Limb (tissue), 2 donors: ENCODE measurements around the gene C1QA.
"Not testable (repeated sequence)": the region's sequence is repeated elsewhere in the genome, so short reads cannot be mapped to it uniquely, and the experiment has no call there.

Source experiments
- DNase-seq, 2 donors: peaks; one replicate each; pipeline ENCODE4 v3.0.0-alpha.2; 2016; ENCODE audit errors: extremely low spot score in 2 of 2

C1QA gene

DNA sequence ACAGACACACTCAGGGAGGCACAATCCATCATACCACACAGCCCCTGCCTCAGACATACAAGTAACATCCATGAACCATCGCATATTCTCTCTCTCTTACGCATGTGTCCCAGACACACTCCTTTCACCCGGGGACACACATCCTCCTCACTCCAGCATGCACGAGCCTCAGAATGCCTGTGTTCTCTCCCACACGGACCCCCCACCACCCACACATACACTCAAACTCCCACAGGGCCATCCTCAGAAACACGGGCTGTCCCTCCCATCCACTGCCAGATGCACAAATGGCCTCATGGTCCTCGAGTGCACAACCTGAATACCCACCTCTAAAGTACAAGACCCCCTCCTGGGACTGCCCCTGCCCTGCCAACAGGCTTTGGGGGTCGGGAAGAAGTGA lies 4.8 kb downstream of the C1QA start:
- no peak for DNase-seq

DNA sequence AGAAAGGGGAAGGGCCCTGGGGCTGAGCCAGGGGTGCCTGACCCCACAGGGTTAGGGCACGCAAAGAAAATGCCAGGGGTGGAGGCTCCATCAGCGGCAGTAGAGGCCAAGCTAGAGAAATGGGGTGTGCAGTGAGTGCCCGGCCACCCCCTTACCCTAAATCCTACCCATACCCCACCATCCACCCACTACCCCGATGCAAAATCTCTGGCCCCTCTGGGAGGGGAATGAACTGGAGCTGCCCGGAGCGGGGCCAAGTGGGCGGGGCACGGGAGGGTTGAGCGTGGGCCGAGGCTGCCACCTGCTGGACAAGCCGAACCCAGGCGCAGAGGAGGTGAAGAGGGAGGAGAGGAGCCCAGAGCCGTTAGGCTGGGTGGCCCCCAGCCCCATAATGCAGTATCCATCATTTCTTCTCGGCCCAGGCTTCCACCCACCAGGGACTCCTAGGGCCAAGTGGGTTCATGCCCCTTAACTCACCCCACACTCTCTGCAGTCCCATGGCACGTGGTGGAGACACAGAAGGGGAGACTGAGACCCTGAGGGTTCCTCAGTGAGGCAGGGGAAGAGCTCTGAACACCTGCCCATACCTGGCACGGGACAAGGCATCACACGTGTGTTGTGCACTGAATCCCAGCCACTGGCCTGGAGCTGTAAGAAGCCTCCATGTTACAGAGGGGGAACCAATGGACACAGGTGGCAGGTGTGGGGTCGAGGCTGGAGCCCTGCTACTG lies 5.6 kb downstream of the C1QA start:
- DNase-seq = peak; percentile 71 to 92

DNA sequence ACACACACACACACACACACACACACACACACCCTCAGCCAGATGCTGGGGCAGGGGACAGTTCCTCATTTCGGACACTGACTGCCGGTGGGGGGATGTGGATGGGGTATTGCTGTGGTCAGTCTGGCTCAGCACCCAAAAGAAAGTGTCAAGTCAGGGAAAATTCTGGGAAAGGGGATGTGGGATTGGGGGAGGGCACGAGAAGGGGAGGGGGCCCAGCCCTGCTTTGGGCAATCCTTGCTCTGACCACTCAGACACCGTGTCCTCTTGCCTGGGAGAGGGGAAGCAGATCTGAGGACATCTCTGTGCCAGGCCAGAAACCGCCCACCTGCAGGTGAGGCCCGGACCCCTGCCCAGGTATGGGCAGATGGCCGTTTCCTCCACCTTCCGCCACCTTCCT lies 7.0 kb downstream of the C1QA start, which contains the start of gene C1QC:
Gene C1QC, plus strand, starts transcription at position 253 of the 400 bp plus-strand sequence. CDS start 391 bp downstream, outside the sequence.
- no peak for DNase-seq

DNA sequence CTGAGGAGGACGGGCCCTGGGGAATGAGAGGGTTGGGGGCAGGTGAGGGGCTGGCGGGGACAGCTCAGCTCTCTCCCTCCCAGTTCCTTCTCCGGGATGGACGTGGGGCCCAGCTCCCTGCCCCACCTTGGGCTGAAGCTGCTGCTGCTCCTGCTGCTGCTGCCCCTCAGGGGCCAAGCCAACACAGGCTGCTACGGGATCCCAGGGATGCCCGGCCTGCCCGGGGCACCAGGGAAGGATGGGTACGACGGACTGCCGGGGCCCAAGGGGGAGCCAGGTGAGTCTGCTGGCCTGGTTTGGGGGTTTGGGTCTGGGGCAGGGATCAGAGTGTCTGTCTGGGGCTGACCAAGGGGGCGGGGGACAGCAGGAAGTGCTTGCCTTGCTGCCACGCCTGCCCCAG lies 7.5 kb downstream of the C1QA start:
- no peak for DNase-seq

DNA sequence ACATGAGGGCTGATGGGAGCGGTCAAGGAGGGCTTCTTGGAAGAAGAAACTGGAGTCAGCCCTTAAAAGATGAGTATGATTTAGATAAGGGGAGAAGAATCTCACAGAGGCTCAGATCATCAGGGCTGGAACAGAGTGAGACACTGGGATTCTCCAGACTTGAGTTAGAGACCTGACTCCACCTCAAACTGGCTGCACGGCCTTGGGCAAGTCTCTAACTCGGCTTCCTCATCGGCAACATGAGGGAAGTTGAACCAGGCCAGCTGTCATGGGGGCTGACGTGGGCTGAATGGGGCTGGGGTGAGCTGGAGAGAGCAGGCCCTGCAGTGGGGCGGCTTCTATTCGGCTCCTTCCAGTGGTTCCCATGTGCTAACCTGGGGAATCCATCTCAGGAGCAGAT lies 9.5 kb downstream of the C1QA start:
- DNase-seq = no peak

DNA sequence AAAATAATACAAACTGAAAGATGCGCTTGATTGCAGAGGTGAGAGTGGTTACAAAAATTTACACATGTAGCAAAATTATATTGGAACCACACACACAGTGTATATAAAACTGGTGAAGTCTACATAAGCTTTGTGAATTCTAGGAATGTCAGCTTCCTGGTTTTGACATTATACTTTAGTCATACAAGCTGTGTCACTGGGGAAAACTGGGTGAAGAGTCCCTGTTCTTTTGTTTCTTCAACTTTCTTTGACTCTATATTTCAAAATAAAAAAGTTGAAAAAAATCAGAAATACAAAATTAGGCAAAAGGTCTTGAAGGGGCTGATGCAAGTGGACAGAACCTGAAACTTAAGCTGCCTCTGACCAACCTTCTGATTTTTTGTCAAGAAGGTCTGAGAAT lies 10.0 kb downstream of the C1QA start:
- no peak for DNase-seq

DNA sequence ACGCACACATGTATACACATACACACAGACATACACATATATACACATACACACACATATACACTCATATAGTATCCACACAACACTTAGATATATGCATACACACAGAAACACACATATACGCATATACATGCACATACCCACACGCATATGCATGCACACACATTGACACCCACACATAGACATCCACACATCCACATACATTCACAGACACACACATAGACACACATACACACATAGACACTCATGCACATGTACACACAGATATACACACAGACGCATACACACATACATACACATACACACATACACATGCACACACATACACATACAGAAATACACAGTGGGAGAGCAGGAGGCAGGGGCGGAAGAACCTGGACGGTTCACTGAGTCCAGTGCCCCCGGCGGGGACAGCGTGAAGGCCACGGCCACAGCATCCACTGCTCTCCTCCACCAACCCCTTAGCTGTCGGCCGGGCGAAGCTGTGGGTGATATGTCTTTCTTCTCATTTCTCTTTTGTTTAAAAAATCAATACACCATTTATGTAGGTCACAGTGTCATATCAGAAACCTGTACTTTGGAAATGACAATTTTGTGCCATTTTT lies 13.8 kb downstream of the C1QA start:
- DNase-seq = no peak

DNA sequence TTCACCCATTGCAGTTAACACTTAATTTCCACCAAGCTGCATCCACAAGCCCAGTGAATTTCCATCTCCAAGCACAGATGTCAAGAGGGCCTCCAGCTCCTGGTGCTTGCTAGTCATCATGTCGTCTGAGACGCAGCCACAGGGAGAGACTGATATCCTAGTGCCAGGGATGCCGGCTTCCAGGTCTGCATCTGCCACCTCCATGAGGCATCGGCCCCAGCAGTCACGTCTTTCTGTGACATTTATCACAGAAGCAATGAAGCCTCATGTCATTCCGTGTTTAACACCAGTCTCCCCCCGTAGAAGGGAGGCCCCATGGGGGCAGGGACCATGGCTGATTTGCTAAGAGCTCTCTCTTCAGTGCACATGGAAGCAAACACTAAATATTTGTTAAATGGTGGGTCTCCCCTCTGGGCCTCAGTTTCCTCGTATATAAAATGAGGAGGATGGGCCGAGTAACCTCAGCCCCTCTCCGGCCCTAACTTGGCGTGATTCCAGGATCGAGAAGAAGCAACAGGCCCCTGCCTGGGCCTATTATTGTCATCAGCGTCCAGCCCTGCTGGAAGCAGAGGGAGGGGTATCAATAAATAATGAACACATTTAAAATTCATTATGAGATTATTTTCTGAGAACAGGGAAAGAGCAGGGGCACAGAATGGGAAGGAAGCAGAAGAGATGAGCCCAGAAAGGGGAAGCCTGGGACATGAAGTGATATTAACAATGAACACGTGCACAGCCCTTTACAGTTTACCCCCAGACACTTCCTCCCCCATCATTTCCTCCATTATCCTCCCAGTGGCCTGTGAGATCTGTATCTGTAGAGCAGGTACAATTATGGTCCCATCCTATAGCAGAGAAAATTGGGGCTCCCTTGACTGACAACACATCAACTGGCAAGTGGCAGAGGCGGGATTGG lies 15.8 kb downstream of the C1QA start:
- DNase-seq = no peak

DNA sequence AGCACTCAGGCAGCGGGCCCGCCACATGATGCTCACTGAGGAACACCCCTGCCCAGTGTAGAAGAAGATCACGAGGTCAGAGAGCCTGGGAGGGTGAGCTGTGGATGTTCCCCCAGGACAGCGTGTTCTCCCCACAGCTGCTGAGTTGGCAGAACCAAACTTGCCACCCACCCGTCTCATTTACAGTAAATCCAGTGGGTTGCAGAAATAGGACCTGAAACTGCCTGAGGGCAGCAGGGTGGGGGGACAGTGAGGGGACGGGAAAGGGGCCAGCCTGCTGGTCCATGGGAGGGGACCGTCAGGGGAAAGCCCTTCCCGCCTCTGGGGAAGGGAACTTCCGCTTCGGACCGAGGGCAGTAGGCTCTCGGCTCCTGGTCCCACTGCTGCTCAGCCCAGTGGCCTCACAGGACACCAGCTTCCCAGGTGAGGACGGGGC lies 16.5 kb downstream of the C1QA start, which contains the start of gene C1QB:
Gene C1QB, plus strand, starts transcription at position 356 of the 436 bp plus-strand sequence. CDS start 6,227 bp downstream, outside the sequence.
- no peak for DNase-seq

DNA sequence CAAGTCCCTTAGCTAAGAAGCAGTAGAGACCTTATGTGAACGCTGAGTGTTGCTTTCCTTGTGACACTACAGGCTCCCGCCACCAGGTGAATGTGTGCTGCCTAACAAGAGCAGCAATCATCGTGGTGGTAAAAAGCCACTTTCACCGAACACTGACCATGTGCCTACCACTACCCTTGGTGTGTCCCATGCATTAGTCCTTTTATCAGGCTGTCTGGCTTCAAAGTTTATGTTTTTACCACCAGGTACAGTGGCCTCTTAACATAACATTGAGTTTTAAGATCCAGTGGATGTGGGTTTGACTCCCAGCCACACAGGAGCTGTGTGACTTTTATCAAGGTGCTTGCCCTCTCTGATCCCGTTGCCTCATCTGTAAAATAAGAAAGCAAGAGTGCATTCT lies 18.3 kb downstream of the C1QA start:
- DNase-seq = no peak

DNA sequence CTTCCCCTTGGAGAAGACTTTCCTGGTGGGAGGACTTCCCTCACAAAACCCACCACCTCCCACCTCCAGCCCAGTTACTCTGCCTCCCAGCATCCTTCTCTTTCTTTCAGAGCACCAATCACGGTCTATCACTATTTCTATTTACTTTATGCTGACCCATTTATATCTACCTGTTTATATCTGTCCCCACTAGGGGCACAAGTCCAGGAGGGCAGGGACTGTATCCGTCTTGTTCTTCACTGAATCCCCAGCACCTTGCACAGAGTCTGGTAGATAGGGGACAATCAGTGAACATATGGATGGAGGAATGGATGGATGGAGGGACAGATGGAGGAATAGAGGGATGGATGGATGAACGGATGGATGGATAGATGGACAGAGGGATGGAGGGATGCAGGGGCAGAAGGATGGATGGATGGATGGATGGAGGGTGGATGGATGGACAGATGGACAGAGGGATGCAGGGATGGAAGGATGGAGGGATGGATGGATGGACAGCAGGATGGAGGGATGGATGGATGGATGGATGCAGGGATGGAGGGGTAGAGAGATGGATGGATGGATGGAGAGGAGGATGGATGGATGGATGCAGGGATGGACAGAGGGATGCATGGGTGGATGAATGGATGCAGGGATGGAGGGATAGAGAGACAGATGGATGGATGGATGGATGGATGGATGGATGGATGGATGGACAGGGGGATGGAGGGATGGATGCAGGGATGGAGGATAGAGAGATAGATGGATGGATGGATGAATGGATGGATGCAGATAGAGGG lies 22.1 kb downstream of the C1QA start:
- no peak for DNase-seq

DNA sequence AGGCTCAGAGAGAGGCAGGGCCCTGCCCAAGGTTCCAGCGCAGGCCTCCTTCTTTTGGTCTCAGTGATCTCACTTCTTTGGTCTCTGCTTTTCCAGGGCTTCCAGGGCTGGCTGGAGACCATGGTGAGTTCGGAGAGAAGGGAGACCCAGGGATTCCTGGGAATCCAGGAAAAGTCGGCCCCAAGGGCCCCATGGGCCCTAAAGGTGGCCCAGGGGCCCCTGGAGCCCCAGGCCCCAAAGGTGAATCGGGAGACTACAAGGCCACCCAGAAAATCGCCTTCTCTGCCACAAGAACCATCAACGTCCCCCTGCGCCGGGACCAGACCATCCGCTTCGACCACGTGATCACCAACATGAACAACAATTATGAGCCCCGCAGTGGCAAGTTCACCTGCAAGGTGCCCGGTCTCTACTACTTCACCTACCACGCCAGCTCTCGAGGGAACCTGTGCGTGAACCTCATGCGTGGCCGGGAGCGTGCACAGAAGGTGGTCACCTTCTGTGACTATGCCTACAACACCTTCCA lies 24.4 kb downstream of the C1QA start:
- no peak for DNase-seq

DNA sequence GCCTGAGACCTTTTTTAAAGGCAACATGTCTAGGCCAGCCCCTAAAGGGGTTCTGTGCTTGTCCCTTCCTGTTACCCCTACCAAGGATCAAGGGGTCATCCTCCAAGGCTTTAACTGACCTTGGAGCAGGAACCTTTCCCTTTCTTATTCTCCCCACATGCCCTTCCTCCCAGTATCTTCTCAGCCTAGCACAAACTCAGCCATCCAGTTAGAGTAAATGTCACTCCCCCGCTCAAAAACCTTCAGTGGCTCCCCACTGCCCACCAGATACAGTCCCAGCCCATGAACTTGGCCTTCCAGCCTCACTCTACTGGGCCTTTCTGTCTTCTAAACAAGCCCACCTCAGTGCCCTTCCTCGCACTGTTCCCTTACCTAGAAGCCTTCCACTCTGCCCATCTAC lies 25.5 kb downstream of the C1QA start:
- no peak for DNase-seq

DNA sequence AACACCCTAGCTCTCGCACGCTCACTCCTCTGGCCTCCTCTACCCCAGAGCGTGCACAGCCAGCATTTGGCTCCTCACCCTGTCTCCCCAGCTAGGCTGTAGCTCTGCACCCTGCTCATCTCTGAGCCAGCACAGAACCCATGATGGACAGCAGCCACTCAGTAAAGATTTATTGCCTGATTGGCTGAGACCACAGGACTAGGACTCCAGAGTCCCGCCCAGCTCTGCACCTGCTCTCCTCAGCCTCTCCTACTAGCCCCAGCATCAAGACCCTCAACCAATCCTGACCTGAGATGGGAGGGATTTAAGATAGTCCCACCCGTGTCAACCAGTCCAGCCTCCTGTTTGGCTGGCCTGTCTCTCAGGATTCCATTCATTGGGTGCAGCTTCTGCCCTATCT lies 25.9 kb downstream of the C1QA start:
- no peak for DNase-seq

DNA sequence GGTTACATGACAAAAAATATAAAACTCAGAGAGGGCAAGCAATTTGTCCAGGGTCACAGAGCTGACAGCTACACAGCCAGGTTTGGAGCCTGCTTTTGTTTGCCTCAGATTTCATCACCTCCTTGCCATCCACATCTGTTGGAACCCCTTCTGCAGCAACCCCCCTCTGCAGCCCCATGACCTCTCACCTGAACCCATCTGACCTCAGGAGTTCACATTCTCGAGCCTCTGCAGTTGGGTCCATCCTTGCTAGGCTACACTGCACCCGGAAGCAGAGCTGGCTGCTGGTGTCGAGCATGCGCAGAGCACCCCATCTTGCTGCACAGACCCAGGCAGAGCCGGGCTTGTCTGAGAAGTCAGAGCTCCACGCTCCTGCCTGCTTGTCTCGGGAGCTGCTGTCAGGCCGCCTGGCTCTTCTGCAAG lies 26.6 kb downstream of the C1QA start:
- no peak for DNase-seq

DNA sequence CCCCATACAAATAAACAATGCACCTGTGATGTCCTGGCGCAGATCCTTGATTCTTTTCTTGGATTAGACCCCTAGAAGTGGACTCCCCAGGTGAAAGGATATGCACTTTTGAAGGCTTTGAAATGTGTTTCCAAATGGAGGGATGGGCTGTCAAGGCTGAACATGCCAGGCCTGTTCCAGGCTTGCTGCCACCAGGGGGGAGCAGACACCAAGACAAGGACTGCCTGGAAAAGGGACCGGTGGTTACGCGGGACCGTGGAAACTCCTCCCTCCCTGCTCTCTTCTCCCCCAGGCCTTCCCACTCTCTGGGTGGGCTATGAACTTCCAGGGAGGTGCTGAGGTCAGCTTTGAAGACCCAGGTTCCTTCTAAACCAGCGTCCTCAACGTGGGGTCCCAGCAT lies 29.3 kb downstream of the C1QA start:
- peak in 1 of 2 donors; percentile 77 for DNase-seq

DNA sequence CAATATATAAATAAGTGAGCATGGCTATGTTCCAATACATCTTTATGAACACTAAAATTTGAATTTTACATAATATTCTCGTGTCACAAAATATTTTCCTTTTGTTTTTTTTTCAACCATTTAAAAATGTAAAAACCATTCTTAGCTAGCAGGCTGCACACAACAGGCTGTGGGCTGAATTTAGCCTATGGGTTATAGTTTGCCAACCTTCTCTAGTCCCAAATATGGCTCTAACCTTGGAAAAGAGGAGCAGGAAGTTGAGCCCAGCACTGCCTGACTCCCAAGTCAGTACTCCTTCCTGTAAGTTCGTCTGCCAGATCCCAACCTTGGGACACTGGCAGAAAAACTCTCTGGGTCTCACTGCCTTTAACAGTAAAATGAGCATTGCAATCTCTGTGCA lies 30.0 kb downstream of the C1QA start:
- DNase-seq = no peak

DNA sequence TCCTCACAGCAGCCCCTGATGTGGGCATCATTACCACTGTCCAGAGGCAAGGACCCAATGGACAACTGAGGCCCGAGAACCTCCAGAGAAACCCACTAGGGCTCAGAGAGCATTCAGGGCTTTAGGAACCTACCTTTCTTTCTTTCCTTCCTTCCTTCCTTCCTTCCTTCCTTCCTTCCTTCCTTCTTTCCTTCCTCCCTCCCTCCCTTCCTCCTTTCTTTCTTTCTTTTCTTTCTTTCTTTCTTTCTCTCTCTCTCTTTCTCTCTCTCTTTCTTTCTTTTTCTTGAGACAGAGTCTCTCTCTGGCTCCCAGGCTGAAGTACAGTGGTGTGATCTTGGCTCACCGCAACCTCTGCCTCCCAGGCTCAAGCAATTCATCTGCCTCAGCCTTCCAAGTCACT lies 32.4 kb downstream of the C1QA start:
- not testable (repeated sequence) for DNase-seq

DNA sequence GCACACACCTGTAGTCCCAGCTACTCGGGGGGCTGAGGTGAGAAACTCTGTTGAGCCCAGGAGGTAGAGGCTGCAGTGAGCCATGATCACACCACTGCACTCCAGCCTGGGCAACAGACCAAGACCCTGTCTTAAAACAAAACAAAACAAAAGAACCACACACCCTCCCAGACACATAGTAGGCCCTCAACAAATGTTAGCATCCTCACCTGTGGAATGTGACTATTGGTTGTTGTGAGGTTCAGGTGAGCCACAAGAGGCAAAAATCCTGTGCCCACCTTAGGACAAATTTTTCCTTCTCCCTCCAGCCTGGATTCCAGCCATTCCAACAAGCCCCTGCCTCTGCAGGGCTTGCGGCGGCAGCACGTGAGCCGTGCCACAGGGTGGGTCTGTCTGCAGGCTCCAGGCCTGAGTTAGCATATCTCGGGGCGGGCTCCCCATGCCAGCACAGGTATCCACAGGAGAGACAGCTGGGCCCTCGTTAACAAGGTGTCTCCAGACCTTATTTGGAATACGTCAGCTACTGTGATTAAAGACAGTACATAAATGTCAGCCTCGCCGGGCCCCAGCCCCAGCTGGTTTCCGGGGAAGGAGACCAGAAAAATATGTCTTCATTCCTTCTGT lies 34.0 kb downstream of the C1QA start:
- no peak for DNase-seq

DNA sequence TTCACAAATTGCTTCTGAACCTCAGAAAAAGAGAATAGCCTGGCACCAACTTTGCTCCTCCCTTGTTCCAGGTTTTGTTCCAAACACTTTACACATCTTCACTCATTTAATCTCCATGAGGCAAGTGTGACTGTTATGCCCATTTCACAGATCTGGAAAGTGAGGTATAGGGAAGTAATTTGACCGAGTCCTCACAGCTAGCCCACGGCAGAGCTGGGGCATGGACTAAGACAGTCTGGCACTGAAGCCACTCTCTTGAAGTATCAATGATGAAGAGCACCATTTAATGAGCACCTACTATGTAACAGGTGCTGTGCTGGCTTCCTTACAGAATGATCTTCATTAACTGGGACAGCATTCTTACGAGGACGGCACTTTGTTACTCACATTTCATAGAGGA lies 35.6 kb downstream of the C1QA start:
- DNase-seq = no peak
